KMS-11 (cell line): Measurements from ENCODE around the gene KCNA5.

Source experiments
- H2AFZ ChIP-seq: fragments of 200-600 bp; sonication (generic); 2 replicates; pipeline ENCODE4 v1.6.1; 2016; ENCODE audit warnings: antibody characterized with exemption, mixed run types, low read depth
- H3K27ac ChIP-seq: fragments of 200-600 bp; sonication (generic); 2 replicates; pipeline ENCODE4 v1.6.1; 2016; ENCODE audit warnings: mild to moderate bottlenecking, mixed run types
- H3K27me3 ChIP-seq: fragments of 200-600 bp; sonication (generic); 2 replicates; pipeline ENCODE4 v1.6.1; 2017; ENCODE audit warnings: mild to moderate bottlenecking, low read depth, mixed run types, moderate library complexity; ENCODE audit not compliant: insufficient read depth
- H3K36me3 ChIP-seq: fragments of 200-600 bp; sonication (generic); 2 replicates; pipeline ENCODE4 v1.6.1; 2017; ENCODE audit warnings: mild to moderate bottlenecking, mixed run types; ENCODE audit not compliant: insufficient read depth
- H3K4me1 ChIP-seq: fragments of 200-600 bp; sonication (generic); 2 replicates; pipeline ENCODE4 v1.6.1; 2016; ENCODE audit warnings: mild to moderate bottlenecking, low read depth, mixed run types; ENCODE audit not compliant: poor library complexity, severe bottlenecking
- H3K4me2 ChIP-seq: fragments of 200-600 bp; sonication (generic); 2 replicates; pipeline ENCODE4 v1.7.0; 2016; ENCODE audit warnings: mild to moderate bottlenecking, mixed run types
- H3K4me3 ChIP-seq: fragments of 200-600 bp; sonication (generic); IDR thresholded peaks from 2 replicates; pipeline ENCODE4 v1.6.1; 2017; ENCODE audit warnings: low read depth, low read length, mixed read lengths; ENCODE audit not compliant: insufficient read depth
- H3K79me2 ChIP-seq: fragments of 200-600 bp; sonication (generic); 2 replicates; pipeline ENCODE4 v1.6.1; 2016; ENCODE audit warnings: low read depth, mixed run types; ENCODE audit not compliant: insufficient read depth
- H3K9ac ChIP-seq: fragments of 200-600 bp; sonication (generic); 2 replicates; pipeline ENCODE4 v1.6.1; 2016; ENCODE audit warnings: mild to moderate bottlenecking, mixed run types
- H4K20me1 ChIP-seq: fragments of 200-600 bp; sonication (generic); 2 replicates; pipeline ENCODE4 v1.6.1; 2016; ENCODE audit warnings: mild to moderate bottlenecking, mixed run types; ENCODE audit not compliant: insufficient read depth
- TF ChIP-seq, protein P1 (sequence below): fragments of 200-600 bp; sonication (generic); conservative IDR thresholded peaks from 2 replicates; pipeline ENCODE4 v1.6.1; 2017; ENCODE audit warnings: low read depth, mild to moderate bottlenecking, antibody characterized with exemption, low read length, moderate library complexity, mixed read lengths

The KCNA5 gene

DNA sequence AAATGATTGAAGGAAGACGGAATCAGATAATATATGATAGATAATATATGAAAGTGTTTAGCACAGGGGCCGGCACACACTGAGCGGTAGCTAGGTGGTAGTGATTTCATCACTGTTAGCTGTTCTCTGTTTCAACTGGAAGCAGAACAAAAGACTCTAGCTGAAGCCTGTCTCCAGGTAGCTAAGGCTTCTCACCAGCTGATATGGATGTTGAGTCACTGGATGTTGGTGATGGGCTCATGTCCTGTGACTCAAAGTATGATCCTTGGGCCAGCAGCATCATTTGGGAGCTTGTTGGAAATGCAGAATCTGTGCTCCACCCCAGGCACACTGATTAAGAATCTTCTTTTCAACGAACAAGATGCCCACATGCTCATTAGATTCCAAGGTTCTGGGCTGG is 21.7 kb upstream of the KCNA5 start:
- TF ChIP-seq, protein P1, sequence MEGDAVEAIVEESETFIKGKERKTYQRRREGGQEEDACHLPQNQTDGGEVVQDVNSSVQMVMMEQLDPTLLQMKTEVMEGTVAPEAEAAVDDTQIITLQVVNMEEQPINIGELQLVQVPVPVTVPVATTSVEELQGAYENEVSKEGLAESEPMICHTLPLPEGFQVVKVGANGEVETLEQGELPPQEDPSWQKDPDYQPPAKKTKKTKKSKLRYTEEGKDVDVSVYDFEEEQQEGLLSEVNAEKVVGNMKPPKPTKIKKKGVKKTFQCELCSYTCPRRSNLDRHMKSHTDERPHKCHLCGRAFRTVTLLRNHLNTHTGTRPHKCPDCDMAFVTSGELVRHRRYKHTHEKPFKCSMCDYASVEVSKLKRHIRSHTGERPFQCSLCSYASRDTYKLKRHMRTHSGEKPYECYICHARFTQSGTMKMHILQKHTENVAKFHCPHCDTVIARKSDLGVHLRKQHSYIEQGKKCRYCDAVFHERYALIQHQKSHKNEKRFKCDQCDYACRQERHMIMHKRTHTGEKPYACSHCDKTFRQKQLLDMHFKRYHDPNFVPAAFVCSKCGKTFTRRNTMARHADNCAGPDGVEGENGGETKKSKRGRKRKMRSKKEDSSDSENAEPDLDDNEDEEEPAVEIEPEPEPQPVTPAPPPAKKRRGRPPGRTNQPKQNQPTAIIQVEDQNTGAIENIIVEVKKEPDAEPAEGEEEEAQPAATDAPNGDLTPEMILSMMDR = no peak
- Histone ChIP-seq H3K36me3 (no peaks in the 10 kb centered on the region), H3K4me3 (no peak overlapping the region), H3K27ac (no peak overlapping the region), H3K27me3 (no peaks in the 10 kb centered on the region), H3K79me2 (no peaks in the 10 kb centered on the region), H2AFZ (no peak overlapping the region), H3K4me1 (no peaks in the 10 kb centered on the region), H3K9ac (no peak overlapping the region), H4K20me1 (no peaks in the 10 kb centered on the region), H3K4me2 (no peak overlapping the region)

DNA sequence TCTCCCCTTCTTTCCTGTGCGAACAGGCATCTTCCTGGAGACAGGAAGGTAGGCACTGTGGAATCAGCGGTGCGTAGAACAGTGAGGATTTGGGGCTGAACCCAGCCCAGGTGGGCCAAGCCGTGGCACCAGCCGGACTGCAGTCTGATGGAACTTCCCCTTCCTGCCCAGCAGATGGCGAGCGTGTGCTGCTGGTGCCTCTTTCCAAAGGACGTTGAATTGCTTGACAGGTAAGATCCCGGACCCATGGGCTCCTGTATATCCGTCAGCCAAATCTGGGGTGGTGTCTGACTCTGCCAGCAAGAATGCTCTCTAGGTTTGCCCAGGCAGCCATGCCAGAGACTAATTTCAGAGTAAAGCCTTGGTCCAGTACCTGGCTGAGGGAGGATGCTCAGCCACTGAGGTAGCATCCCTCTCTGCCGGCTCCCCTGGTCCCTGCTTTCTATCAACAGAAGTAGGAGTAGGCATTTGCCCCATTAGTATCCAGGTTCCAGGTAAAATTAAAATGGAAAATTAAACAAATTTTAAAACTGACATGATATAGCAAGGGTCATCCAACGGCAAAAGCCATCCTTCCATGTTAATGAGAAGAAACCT is 21.1 kb upstream of the KCNA5 start:
- Histone ChIP-seq H4K20me1 (no peaks in the 10 kb centered on the region), H3K4me3 (no peak overlapping the region), H3K9ac (no peak overlapping the region), H3K79me2 (no peaks in the 10 kb centered on the region), H3K27ac (no peak overlapping the region), H2AFZ (no peak overlapping the region), H3K27me3 (no peaks in the 10 kb centered on the region), H3K4me1 (no peaks in the 10 kb centered on the region), H3K4me2 (no peak overlapping the region), H3K36me3 (no peaks in the 10 kb centered on the region)
- TF ChIP-seq, protein P1 = peak; percentile 82

DNA sequence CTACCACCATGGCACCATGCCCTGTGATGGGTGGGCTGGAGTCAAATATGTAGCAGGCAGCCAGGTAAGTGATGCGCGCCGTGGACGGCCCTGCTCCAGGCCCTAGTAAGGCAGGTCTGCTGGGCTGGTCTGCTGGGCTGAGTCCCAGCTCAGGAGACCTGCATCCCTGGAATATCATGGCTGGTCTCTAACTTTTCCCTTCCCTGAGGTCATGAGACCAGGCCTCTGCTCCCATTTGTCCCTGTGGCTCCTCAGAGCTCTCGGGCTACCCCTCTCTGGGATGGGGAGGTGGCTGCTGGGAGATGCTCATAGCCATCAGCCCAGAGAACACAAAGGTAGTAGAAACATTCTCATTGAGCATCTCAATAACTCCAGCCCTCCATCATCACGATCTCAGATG is 19.8 kb upstream of the KCNA5 start:
- H3K27ac ChIP-seq = no peak overlapping the region
- no peaks in the 10 kb centered on the region for H3K4me1 ChIP-seq
- H3K9ac ChIP-seq = no peak overlapping the region
- H2AFZ ChIP-seq = no peak overlapping the region
- no peak overlapping the region for H3K4me2 ChIP-seq
- no peaks in the 10 kb centered on the region for H3K27me3 ChIP-seq
- H3K4me3 ChIP-seq = no peak overlapping the region
- H3K36me3 ChIP-seq = no peaks in the 10 kb centered on the region
- TF ChIP-seq, protein P1 = no peak
- H4K20me1 ChIP-seq = no peaks in the 10 kb centered on the region
- H3K79me2 ChIP-seq = no peaks in the 10 kb centered on the region

DNA sequence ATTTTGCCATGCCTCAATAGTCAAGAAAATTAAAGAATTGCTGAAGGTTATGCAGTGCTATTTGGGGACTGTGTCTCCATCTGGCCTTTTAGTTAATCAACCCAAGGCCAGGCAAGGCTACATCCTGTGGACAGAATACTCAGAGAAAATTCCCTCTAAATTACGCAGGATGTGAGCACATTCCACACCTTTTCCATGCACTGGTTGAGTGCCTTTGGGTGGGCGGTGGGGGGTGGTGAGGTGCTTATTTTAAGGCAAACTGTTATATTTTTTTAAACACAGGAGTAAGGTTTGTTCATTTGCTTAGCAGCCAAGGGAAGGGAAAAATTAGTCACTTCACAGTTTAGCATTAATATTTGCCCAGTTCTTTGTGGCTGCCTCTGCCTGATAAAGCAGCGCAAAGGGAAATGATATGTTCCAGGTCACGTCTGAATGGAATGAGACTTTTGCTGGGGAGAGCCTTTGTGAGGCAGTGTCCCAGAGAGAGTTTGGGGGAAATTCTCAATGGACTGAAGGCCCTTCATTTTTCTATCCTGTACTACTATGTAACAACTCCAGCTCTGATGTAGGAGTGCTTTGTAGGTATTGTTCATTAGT is 17.2 kb upstream of the KCNA5 start:
- no peaks in the 10 kb centered on the region for H4K20me1 ChIP-seq
- no peak overlapping the region for H3K4me2 ChIP-seq
- H3K4me3 ChIP-seq = no peak overlapping the region
- no peaks in the 10 kb centered on the region for H3K4me1 ChIP-seq
- no peaks in the 10 kb centered on the region for H3K36me3 ChIP-seq
- H3K79me2 ChIP-seq = no peaks in the 10 kb centered on the region
- H2AFZ ChIP-seq = no peak overlapping the region
- H3K27ac ChIP-seq = no peak overlapping the region
- H3K9ac ChIP-seq = no peak overlapping the region
- TF ChIP-seq, protein P1 = no peak
- H3K27me3 ChIP-seq = no peaks in the 10 kb centered on the region
